ENCODE results near the gene SMKR1. TPM values are rescaled to one million over a fixed set of nuclear protein-coding genes. Genes with fewer than 3 reads are reported as not detected.

SMKR1 gene
- total RNA-seq, 1 experiment from 2014 or later, result 0.87 TPM

GRCh38 chr7:129456421-129456820, 45.9 kb upstream of the SMKR1 start:
- Histone ChIP-seq H3K9ac (ENCODE audit: extremely low read depth, insufficient read length, low read length) (no peak overlapping the region), H4K5ac (ENCODE audit: insufficient read length, low read depth, low read length) (no peak overlapping the region), H3K27me3 (ENCODE audit: insufficient read depth, low read length) (no peaks in the 10 kb centered on the region), H3K56ac (ENCODE audit: insufficient read length, low read depth, low read length) (no peak overlapping the region), H2BK5ac (ENCODE audit: insufficient read length, low read length) (no peak overlapping the region), H2BK15ac (ENCODE audit: low read depth, low read length) (no peak overlapping the region), H3K18ac (ENCODE audit: insufficient read length, low read depth, low read length) (no peak overlapping the region), H3K27ac (ENCODE audit: insufficient read length, low read depth, low read length) (no peak overlapping the region), H3K9me3 (ENCODE audit: control insufficient read depth, low read depth, low read length) (no peaks in the 10 kb centered on the region), H2BK120ac (ENCODE audit: low read depth, low read length, poor library complexity, severe bottlenecking) (no peak overlapping the region), H3K23me2 (ENCODE audit: insufficient read length, low read depth, low read length, poor library complexity, severe bottlenecking) (peaks cover 3% of the 10 kb centered on the region), H3K14ac (ENCODE audit: insufficient read depth, low read length) (no peak overlapping the region), H3K79me1 (ENCODE audit: insufficient read depth, low read depth, low read length, poor library complexity, severe bottlenecking) (no peaks in the 10 kb centered on the region), H3K4me1 (ENCODE audit: insufficient read depth, low read length) (no peaks in the 10 kb centered on the region), H3K4ac (ENCODE audit: low read depth, low read length) (no peak overlapping the region), H3K23ac (ENCODE audit: insufficient read length, low read depth, low read length) (no peak overlapping the region), H2BK12ac (ENCODE audit: insufficient read length, low read depth, low read length) (no peak overlapping the region), H3T11ph (ENCODE audit: low read length) (no peak overlapping the region), H3K4me2 (ENCODE audit: insufficient read depth, insufficient read length, low read length) (no peak overlapping the region), H2AFZ (ENCODE audit: low read length) (no peak overlapping the region), H2AK5ac (ENCODE audit: insufficient read length, low read length) (no peak overlapping the region), H3K79me2 (ENCODE audit: insufficient read depth, low read length) (no peaks in the 10 kb centered on the region), H4K91ac (ENCODE audit: insufficient read length, low read depth, low read length) (no peak overlapping the region), H4K20me1 (ENCODE audit: control insufficient read depth, insufficient read depth, insufficient read length) (no peaks in the 10 kb centered on the region), H2BK20ac (ENCODE audit: low read depth, low read length, poor library complexity, severe bottlenecking) (no peak overlapping the region), H4K8ac (replicated peaks; ENCODE audit: insufficient read length, low read depth, low read length) (no peak overlapping the region)
- no peak for TF ChIP-seq CTCF (conservative IDR thresholded peaks at IDR 0.05)
- no peaks in the 10 kb centered on the region for H3K9me3 Mint-ChIP-seq
- no peak overlapping the region for H3K27ac Mint-ChIP-seq
- H3K4me3 Mint-ChIP-seq, result no peak overlapping the region
- no peak for DNase-seq
- H3K36me3 Mint-ChIP-seq (ENCODE audit: insufficient read depth in 1 of 3, low read depth in 3 of 3), result peaks cover 5 to 35% (median 32%) of the 10 kb centered on the region in 3 experiments; a peak in 6 of 7 replicates
- H3K27me3 Mint-ChIP-seq (ENCODE audit: low read depth), result no peaks in the 10 kb centered on the region
- no CpG with 5 or more reads among the region's 10 CpGs for WGBS (ENCODE audit: extremely low coverage, insufficient read length, low lambda C conversion rate)
- H3K4me1 Mint-ChIP-seq, result no peaks in the 10 kb centered on the region
